HG03066 (cell line): ENCODE measurements around the gene FILIP1.

ENCODE experiments used
- ATAC-seq: cut with Tn5 transposase; IDR thresholded peaks from one replicate; pipeline ENCODE4 v1.9.1; 2021; ENCODE audit warnings: low read depth; ENCODE audit not compliant: unreplicated experiment

Gene FILIP1

DNA sequence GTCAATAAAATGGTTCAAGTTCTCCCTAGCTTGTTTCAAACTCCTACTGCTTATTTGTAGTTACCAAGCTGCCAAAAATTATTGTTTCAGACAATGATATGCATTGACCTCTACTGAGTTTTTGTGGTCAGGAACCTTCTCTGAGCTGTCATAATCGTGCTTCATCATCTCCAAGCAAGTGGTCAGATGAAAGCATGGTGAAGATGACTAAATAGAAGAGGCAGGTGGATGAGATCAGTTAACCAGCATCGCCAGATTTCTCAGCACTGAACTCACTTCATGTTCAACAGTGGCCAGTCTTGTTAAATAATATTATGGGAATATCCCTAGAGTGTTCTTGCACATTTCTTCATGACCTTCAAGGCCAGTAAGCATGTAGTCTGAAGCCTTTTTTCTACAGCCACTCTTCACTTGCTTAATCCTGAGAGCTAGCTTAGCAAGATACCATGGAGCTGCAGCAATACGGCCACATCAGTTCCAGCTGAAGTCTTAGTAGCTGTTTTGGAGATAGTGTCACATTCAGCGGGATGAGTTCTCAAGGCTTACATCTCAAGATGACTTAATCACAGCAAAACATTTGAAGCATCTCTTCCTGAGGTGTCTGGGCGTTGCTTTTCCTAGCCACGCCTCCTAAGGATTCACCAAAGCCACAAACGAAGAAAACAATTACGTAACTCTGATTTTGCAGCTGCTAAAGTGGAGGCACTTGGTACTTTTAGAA is 107.4 kb downstream of the FILIP1 start:
- no peak for ATAC-seq

GRCh38 chr6:75384116-75384515 is 109.5 kb downstream of the FILIP1 start:
- ATAC-seq, result no peak

DNA sequence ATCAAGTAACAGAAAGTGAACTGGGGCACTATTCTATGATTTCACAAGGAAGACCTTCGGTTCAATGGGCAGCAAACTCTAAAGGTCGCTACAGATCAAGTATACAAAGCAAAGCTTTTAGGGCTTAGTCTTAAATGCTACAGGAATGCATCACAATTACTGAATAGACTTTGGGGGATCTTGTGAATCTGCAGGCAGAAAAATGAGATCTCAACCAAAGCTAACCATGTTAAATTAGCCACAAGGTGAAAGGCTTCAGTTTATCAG is 111.0 kb downstream of the FILIP1 start:
- no peak for ATAC-seq

DNA sequence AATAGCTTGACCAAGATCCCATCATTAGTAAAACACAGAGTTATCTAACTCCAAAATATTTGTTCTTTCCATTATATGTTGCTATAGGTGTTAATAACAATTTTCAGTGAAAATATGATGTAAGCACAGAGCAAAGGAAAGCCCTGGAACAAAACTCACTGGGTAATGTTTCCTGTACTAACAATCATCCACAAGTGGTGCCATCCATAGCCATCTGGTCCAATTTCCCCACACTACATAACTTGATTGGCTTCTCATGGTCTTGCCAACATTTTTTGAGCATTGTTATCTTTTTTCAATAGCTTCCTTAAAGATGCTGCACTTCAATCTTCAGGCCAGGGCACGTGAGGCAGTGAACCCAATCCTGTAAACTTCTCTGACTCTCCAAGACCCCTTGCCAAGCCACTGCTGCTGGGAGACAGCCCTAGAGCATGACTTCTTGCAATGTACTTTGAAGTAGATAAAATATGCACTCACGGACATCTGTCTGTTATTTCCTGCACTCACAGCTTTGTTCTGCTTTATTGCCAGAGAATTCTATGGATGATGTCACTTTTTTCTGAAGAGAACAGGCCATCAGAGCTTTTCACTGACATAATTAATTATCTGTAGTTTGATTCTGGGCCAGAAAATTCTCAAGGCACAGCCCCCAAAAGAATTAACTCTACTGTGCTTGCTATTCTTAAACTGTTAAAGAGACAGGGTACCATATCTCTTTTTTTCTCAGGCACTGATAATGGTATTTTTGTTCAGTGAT is 111.5 kb downstream of the FILIP1 start:
- ATAC-seq, result no peak

GRCh38 chr6:75379536-75379935 is 114.1 kb downstream of the FILIP1 start:
- ATAC-seq, result no peak

GRCh38 chr6:75378101-75378500 is 115.5 kb downstream of the FILIP1 start:
- ATAC-seq, result no peak

- no peak for ATAC-seq
Observed at GRCh38 chr6:75377386-75377785, 116.2 kb downstream of the FILIP1 start.

DNA sequence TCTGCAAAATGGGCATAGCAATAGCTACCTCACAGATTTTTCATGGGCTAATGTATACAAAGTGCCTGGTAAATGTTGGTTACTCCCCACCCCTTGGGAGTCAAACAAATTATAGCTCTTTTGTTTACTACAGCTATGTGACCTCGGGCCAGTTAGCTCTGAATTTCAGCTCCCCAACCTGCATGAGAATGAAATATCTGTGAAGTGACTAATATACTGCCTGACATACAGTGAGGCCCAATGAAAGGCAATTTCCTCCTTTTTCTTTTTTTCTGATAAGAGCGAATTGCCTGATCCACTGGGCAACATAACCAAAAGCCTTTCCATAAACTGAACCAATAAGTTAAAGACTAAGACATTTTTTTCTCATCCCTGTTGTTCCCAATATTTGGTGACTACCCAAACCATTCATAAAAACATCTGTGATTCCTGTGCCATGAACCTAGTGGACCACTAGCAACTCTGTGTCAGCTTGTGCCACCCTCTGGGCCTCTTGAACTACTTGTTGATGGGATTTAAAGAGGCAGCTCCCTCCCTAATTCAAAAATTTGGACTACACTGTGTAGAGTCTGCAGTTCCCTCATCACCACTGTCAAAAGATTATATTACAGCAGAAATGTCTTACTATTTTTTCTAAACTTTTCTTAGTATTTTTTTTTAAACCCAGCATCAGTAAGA is 117.1 kb downstream of the FILIP1 start:
- ATAC-seq, result no peak

DNA sequence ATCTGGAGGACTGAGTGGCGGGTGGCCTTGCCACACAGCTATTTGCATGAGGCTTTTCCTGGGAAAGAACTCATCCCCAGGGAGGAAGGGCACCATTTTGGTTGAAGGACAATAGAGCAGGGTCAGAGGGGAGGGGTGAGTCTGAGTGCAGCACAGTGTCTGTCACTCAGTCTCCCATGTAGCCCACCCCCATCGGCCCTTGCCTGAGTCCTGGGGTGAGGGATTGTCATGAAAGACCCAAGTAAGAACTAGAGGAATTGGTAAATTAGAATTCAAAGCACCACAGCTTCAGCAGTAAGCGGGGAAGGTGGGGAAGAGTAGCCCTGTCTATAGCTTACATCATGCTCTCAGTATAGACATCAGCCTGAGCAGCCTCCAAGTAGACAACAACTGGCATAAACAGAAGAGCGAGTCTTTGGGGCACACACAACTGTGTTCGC is 118.6 kb downstream of the FILIP1 start:
- no peak for ATAC-seq

GRCh38 chr6:75372884-75373283 is 120.7 kb downstream of the FILIP1 start:
- no peak for ATAC-seq

GRCh38 chr6:75370011-75370410 is 123.6 kb downstream of the FILIP1 start:
- no peak for ATAC-seq

DNA sequence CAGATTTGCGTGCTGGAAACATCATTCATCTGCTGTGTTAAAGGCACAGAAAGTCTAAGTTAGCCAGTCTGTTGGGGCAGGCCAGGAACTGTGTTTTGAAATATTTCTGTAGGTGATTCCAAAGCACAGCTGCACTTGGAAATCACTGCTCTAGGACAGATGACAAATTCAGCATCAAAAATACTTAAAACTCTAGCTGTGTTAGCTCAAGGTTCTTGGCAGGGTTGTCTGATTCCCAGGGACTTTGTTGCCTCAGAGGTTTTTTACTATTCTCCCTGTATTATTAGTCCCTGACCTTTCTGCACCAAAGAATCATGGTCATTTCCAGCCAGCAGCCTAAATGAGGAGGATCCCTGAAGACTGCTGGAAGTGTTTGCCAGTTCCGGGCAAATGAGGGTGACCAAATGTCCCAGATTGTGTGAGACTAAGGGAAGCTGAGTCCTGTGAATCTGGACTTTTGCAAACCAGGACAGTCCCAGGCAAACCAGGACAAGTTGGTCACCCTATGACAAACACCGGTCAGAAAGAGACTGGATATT is 124.7 kb downstream of the FILIP1 start:
- ATAC-seq, result no peak

- no peak for ATAC-seq
Observed at GRCh38 chr6:75368151-75368779, 125.3 kb downstream of the FILIP1 start.

DNA sequence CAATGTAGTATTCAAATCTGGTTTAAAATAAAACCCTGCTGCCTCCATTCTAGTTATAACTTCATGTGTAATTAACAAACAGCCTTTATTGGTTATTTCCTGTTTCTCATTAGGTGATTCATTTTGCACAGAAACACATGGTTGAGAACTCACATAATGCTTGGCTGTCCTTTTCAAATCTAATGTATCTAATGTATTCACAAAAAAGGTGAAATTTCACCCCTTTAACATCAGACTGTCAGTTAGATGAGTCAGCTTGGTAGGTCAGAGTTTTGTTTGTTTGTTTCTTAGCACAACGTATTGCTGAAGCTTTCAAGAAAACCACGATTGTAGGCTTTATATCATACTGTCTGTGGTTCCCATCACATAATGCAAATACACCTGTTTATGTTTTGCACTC is 130.3 kb downstream of the FILIP1 start:
- no peak for ATAC-seq

- no peak for ATAC-seq
Observed at GRCh38 chr6:75353644-75354043, 140.0 kb downstream of the FILIP1 start.

DNA sequence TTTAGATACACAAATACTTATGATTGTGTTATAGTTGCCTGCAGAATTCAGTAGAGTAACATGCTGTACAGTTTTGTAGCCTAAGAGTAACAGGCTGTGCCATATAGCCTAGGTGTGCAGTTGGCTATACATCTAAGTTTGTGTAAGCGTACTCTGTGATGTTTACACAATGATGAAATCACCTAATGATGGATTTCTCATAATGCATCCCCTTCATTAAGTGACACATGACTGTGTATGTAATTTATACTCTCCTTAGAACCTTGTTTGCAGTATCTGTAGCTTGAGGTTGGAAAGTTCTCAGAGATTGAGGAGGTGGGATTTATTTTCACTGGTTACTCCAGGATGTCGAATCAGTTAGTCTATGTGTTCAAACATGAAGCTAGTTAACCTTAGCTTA is 142.0 kb downstream of the FILIP1 start:
- no peak for ATAC-seq

DNA sequence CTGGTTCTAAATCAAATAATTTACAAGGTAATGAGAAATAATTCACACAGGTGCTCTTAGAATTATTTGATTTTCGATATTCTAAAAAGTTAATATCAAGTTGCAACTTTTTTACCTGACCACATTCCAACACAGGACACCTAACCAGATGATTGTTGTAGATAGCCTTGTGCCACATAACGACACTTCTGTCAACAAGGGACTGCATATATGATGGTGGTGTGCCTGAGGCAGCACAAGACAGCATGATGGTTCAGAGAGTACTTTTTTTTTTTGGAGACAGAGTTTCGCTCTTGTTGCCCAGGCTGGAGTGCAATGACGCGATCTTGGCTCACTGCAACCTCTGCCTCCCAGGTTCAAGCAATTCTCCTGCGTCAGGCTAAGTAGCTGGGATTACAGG is 142.8 kb downstream of the FILIP1 start:
- no peak for ATAC-seq

GRCh38 chr6:75350156-75350555 is 143.4 kb downstream of the FILIP1 start:
- ATAC-seq, result no peak

- ATAC-seq, result no peak
Observed at GRCh38 chr6:75349262-75349984, 144.2 kb downstream of the FILIP1 start.

DNA sequence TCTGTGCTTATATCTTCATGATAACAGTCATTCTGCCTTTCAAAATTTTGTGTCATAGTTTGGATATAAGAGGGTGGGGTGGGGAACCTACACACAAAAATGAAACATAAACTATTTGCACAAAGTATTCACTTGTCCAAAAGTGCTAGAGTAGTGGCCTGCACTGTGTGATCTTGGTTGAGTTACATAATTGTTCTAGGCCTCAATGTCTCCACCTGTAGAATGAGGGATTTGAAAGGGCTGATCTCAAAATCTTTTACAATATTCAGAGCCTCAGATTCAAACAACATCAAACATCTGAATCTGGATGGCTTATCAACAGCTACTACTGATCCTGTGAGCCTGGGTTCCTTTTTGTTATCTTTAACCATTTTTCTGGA is 144.7 kb downstream of the FILIP1 start:
- no peak for ATAC-seq
